HG02973 (cell line): ENCODE measurements around the gene REEP6.

Experiments
- ATAC-seq: cut with Tn5 transposase; IDR thresholded peaks from one replicate; pipeline ENCODE4 v1.9.1; 2021; ENCODE audit warnings: moderate library complexity; ENCODE audit not compliant: unreplicated experiment

The REEP6 gene

DNA sequence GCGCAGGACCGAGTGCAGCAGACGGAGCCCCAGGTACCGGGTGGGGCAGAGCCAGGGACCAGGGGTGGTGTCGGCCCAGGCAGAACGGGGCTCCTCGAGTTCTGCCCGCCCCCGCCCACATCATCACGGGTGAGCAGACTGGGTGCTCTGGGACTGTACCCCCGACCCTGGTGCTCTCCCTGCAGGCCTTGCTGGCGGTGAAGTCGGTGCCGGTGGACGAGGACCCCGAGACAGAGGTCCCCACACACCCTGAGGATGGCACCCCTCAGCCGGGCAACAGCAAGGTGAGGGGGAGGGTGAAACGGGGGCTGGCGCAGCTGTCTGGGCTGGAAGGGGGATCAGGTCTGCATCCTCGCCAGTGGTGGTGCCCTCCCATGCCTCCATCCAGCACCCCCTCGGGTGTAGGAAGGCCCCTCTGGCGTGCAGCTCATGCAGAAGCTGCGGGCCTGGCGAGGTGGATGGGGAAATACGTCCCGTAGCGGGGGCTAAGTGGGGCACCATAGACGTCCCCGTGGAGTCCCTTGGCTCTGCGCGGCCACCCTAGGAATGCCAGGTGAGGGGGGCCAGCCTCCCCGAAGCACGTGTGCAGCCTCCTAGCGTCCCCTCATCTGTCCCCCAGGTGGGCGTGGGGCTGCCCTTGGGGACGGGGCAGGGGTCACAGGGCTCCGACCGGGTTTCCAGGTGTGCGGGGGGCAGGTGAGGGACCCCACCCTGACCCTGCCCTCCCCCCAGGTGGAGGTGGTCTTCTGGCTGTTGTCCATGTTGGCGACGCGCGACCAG is 34.7 kb upstream of the REEP6 start:
- ATAC-seq = no peak

GRCh38 chr19:1457031-1457739 is 33.8 kb upstream of the REEP6 start:
- no peak for ATAC-seq

- ATAC-seq = no peak
Observed at GRCh38 chr19:1457892-1458291, 33.1 kb upstream of the REEP6 start.

GRCh38 chr19:1459479-1459878 is 31.5 kb upstream of the REEP6 start:
- no peak for ATAC-seq

GRCh38 chr19:1460033-1460995 is 30.7 kb upstream of the REEP6 start:
- no peak for ATAC-seq

DNA sequence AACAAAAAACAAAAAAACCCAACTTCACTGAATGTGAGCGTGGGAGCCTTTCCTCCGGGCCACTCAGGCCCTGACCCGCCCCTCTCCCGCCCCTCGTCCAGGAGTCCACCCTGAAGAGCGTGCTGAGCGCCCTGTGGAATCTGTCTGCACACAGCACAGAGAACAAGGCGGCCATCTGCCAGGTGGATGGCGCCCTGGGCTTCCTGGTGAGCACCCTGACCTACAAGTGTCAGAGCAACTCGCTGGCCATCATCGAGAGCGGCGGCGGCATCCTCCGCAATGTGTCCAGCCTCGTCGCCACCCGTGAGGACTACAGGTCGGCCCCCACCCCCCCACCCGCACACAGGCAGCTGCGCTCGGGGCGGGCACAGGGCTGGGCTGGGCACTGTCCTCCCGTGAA is 29.1 kb upstream of the REEP6 start:
- ATAC-seq = no peak

- no peak for ATAC-seq
Observed at GRCh38 chr19:1465191-1466016, 25.6 kb upstream of the REEP6 start.

DNA sequence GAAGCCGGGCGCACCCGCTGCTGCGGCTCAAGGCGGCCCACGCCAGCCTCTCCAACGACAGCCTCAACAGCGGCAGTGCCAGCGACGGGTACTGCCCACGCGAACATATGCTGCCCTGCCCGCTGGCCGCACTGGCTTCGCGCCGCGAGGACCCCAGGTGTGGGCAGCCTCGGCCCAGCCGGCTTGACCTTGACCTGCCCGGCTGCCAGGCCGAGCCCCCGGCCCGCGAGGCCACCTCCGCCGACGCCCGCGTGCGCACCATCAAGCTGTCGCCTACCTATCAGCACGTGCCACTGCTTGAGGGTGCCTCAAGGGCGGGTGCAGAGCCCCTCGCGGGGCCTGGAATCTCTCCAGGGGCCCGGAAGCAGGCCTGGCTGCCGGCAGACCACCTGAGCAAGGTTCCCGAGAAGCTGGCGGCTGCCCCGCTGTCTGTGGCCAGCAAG is 24.9 kb upstream of the REEP6 start:
- no peak for ATAC-seq

- ATAC-seq = no peak
Observed at GRCh38 chr19:1466461-1467214, 24.3 kb upstream of the REEP6 start.

DNA sequence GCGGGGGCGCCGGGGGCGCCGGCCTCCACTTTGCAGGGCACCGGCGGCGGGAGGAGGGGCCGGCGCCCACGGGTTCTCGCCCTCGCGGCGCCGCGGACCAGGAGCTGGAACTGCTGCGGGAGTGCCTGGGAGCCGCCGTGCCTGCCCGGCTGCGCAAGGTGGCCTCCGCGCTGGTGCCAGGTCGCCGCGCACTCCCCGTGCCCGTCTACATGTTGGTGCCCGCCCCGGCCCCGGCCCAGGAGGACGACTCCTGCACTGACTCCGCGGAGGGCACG is 23.8 kb upstream of the REEP6 start:
- ATAC-seq = no peak

DNA sequence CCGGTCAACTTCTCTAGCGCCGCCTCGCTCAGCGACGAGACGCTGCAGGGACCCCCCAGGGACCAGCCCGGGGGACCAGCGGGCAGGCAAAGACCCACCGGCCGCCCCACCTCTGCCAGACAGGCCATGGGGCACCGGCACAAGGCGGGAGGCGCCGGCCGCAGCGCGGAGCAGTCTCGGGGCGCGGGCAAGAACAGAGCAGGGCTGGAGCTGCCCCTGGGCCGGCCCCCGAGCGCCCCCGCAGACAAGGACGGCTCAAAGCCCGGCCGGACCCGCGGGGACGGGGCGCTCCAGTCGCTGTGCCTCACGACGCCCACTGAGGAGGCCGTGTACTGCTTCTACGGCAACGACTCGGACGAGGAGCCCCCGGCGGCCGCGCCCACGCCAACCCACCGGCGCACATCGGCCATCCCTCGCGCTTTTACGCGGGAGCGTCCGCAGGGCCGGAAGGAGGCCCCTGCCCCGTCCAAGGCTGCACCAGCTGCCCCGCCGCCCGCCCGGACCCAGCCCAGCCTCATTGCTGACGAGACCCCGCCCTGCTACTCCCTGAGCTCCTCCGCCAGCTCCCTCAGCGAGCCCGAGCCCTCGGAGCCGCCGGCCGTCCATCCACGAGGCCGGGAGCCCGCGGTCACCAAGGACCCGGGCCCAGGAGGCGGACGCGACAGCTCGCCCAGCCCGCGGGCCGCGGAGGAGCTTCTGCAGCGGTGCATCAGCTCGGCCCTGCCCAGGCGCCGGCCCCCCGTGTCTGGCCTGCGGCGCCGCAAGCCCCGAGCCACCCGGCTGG is 23.3 kb upstream of the REEP6 start:
- ATAC-seq = no peak

GRCh38 chr19:1468274-1468820 is 22.6 kb upstream of the REEP6 start:
- no peak for ATAC-seq

GRCh38 chr19:1468821-1469254 is 22.1 kb upstream of the REEP6 start:
- no peak for ATAC-seq

DNA sequence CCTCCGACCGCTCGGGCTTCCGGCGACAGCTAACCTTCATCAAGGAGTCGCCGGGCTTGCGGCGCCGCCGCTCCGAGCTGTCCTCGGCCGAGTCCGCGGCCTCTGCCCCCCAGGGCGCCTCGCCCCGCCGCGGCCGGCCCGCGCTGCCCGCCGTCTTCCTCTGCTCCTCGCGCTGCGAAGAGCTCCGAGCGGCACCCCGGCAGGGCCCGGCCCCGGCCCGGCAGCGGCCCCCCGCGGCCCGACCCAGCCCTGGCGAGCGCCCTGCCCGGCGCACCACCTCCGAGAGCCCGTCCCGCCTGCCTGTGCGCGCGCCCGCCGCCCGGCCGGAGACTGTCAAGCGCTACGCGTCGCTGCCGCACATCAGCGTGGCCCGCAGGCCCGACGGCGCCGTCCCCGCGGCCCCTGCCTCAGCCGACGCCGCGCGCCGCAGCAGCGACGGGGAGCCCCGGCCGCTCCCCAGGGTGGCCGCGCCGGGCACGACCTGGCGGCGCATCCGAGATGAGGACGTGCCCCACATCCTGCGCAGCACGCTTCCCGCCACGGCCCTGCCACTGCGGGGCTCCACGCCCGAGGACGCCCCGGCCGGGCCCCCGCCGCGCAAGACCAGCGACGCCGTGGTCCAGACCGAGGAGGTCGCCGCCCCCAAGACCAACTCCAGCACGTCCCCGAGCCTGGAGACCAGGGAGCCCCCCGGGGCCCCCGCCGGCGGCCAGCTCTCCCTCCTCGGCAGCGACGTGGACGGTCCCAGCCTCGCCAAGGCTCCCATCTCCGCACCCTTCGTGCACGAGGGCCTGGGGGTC is 21.5 kb upstream of the REEP6 start:
- no peak for ATAC-seq

DNA sequence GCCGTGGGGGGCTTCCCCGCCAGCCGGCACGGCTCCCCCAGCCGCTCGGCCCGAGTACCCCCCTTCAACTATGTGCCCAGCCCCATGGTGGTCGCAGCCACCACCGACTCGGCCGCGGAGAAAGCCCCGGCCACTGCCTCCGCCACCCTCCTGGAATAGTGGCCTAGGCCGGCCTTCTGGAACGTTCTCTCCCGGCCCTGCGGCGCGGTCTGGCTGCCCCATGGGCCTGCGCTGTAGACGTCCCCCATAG is 21.0 kb upstream of the REEP6 start:
- ATAC-seq = no peak

- ATAC-seq = no peak
Observed at GRCh38 chr19:1470305-1471009, 20.5 kb upstream of the REEP6 start.

- no peak for ATAC-seq
Observed at GRCh38 chr19:1471010-1471514, 19.9 kb upstream of the REEP6 start.
